Measurements from ENCODE around the gene SPTAN1.

GRCh38 chr9:128587453-128587852 is 35.1 kb downstream of the SPTAN1 start:
- TF ChIP-seq EP300 (conservative IDR thresholded peaks at IDR 0.05; ENCODE audit: poor library complexity, severe bottlenecking) (no peak), POLR2AphosphoS5 (IDR thresholded peaks at IDR 0.05) (no peak), CTCF (IDR thresholded peaks at IDR 0.05; ENCODE audit: poor library complexity, severe bottlenecking) (no peak), RAD21 (conservative IDR thresholded peaks at IDR 0.05) (no peak), MXI1 (conservative IDR thresholded peaks at IDR 0.05; ENCODE audit: poor library complexity, severe bottlenecking) (no peak), TAF1 (IDR thresholded peaks at IDR 0.05; ENCODE audit: low read depth) (no peak), EZH2 (IDR thresholded peaks at IDR 0.05; ENCODE audit: borderline replicate concordance, insufficient read depth, low read length, poor library complexity, severe bottlenecking) (no peak)
